GM18861 (cell line): ENCODE results near the gene MAGEE1.

Source experiments
- ATAC-seq: cut with Tn5 transposase; IDR thresholded peaks from one replicate; pipeline ENCODE4 v1.9.1; 2021; ENCODE audit not compliant: unreplicated experiment

Gene MAGEE1

GRCh38 chrX:76427560-76428242 lies at the start of gene MAGEE1:
MAGEE1 (plus strand) TSS chrX:76427710; CDS start chrX:76427931, 221 bp downstream.
- ATAC-seq: peak; percentile 85

- no peak for ATAC-seq
Observed at GRCh38 chrX:76398970-76399369, 28.5 kb upstream of the MAGEE1 start.

- ATAC-seq: no peak
Observed at GRCh38 chrX:76407795-76408194, 19.7 kb upstream of the MAGEE1 start.

- ATAC-seq: no peak
Observed at GRCh38 chrX:76420237-76420636, 7.3 kb upstream of the MAGEE1 start.

- ATAC-seq: no peak
Observed at GRCh38 chrX:76428243-76429130, 977 bp downstream of the MAGEE1 start.

- no peak for ATAC-seq
Observed at GRCh38 chrX:76433219-76433618, 5.7 kb downstream of the MAGEE1 start.

- no peak for ATAC-seq
Observed at GRCh38 chrX:76434103-76434741, 6.7 kb downstream of the MAGEE1 start.

GRCh38 chrX:76439188-76439587 lies 11.7 kb downstream of the MAGEE1 start:
- ATAC-seq: no peak

- ATAC-seq: no peak
Observed at GRCh38 chrX:76453737-76454406, 26.4 kb downstream of the MAGEE1 start.

GRCh38 chrX:76454456-76454927 lies 27.0 kb downstream of the MAGEE1 start:
- ATAC-seq: peak; percentile 90

- no peak for ATAC-seq
Observed at GRCh38 chrX:76477353-76477752, 49.8 kb downstream of the MAGEE1 start.
